BLaER1 treated with 17β-estradiol and CSF1 and Interleukin-3, amounts not matched to agents 10 nM and 100 nM (cell line): Measurements from ENCODE around the gene PDGFC.
A peak's percentile ranks its signal among the peaks of the same experiment; 100 is the strongest.

Source experiments
- H3K27ac ChIP-seq, 11 experiments: shearing (Covaris generic); formaldehyde crosslinking; 2 replicates each; pipeline ENCODE4 v1.8.1; 2022
- H3K27me3 ChIP-seq, 11 experiments: shearing (Covaris generic); formaldehyde crosslinking; 2 replicates each; pipeline ENCODE4 v1.8.1; 2022
- H3K36me3 ChIP-seq, 11 experiments: shearing (Covaris generic); formaldehyde crosslinking; 2 replicates each; pipeline ENCODE4 v1.8.1; 2022
- H3K4me1 ChIP-seq, 10 experiments: shearing (Covaris generic); formaldehyde crosslinking; 2 replicates each; pipeline ENCODE4 v1.8.1; 2022
- H3K4me2 ChIP-seq, 11 experiments: shearing (Covaris generic); formaldehyde crosslinking; 2 replicates each; pipeline ENCODE4 v1.8.1; 2022
- H3K4me3 ChIP-seq, 10 experiments: shearing (Covaris generic); formaldehyde crosslinking; 2 replicates each; pipeline ENCODE4 v1.8.1; 2022
- H3K9ac ChIP-seq, 11 experiments: shearing (Covaris generic); formaldehyde crosslinking; 2 replicates each; pipeline ENCODE4 v1.8.1; 2022
- H3K9me3 ChIP-seq, 11 experiments: shearing (Covaris generic); formaldehyde crosslinking; replicated peaks in 1 of 11; 2 replicates each; pipeline ENCODE4 v1.8.1; 2022
- H4K20me1 ChIP-seq, 11 experiments: shearing (Covaris generic); formaldehyde crosslinking; 2 replicates each; pipeline ENCODE4 v1.8.1; 2022
- Cebpa-rat ChIP-seq, 11 experiments: shearing (Covaris generic); IDR thresholded peaks; 2 replicates each; pipeline ENCODE4 v1.8.1; 2022

The PDGFC gene

GRCh38 chr4:156977435-156978160 lies 6.0 kb upstream of the PDGFC start:
- no peak overlapping the region for H3K9ac ChIP-seq
- H3K4me1 ChIP-seq = peaks cover 0 to 8% (median 0%) of the 10 kb centered on the region in 10 experiments; a peak in 3 of 20 replicates
- no peak overlapping the region for H3K4me3 ChIP-seq
- no peak overlapping the region for H3K27ac ChIP-seq
- no peak for TF ChIP-seq Cebpa-rat (IDR thresholded peaks at IDR 0.05)
- H3K4me2 ChIP-seq = no peak overlapping the region
- peaks cover 0 to 1% (median 0%) of the 10 kb centered on the region in 11 experiments; a peak in 1 of 22 replicates for H3K9me3 ChIP-seq
- H3K36me3 ChIP-seq = no peaks in the 10 kb centered on the region
- no peaks in the 10 kb centered on the region for H3K27me3 ChIP-seq
- H4K20me1 ChIP-seq = no peaks in the 10 kb centered on the region

DNA sequence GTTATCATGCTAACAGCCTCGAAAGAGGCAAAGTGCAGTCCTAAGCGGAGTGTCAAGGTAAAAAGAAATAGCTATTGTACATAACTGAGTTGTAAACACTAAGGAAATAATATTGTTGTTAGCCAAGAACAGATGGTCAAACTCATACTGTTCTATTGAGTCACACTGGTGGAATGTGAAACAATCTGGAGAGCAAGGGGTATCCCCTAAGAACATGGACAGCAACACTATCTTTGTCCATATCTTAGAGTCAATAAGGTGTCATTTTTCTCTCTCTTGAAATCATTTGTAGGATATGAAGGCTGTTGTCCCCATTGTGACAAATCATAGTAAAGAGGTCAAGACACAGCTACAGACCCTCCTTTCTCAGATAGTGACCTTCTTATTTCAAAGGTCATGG lies 4.5 kb upstream of the PDGFC start:
- no peak overlapping the region for H3K9ac ChIP-seq
- H3K27ac ChIP-seq = no peak overlapping the region
- H3K4me1 ChIP-seq = peaks cover 0 to 11% (median 0%) of the 10 kb centered on the region in 10 experiments; a peak in 3 of 20 replicates
- no peak overlapping the region for H3K4me3 ChIP-seq
- no peak overlapping the region for H3K4me2 ChIP-seq
- H3K9me3 ChIP-seq = peaks cover 4 to 15% (median 10%) of the 10 kb centered on the region in 11 experiments; a peak in 18 of 22 replicates
- H4K20me1 ChIP-seq = no peaks in the 10 kb centered on the region
- no peak for TF ChIP-seq Cebpa-rat (IDR thresholded peaks at IDR 0.05)
- peaks cover 0 to 4% (median 0%) of the 10 kb centered on the region in 11 experiments; a peak in 7 of 22 replicates for H3K27me3 ChIP-seq
- no peaks in the 10 kb centered on the region for H3K36me3 ChIP-seq

DNA sequence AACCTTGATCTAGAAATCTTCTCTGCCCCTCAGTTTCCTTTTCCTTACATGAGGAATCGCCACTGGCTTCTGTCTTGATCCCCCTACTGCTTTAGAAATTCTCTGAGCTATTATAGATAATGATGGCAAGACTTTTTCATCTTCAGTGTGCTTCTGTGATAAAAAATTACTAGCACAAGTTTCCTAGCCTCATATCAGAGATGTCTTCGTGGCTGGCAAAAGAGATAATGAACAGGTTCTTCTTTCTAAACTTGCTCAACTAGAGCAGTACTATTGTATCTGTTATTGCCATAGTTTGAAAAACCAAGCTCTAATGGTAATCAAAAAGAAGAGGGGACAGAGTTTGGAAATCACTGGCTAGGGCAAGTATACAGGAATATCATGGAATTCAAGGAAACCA lies 4.1 kb upstream of the PDGFC start:
- Histone ChIP-seq H3K27ac (no peak overlapping the region), H3K4me3 (no peak overlapping the region), H3K4me2 (no peak overlapping the region), H3K36me3 (no peaks in the 10 kb centered on the region), H3K4me1 (peaks cover 0 to 11% (median 0%) of the 10 kb centered on the region in 10 experiments; a peak in 3 of 20 replicates), H3K27me3 (peaks cover 3 to 8% (median 4%) of the 10 kb centered on the region in 11 experiments), H3K9ac (no peak overlapping the region), H3K9me3 (peaks cover 4 to 17% (median 12%) of the 10 kb centered on the region in 11 experiments; a peak in 18 of 22 replicates), H4K20me1 (no peaks in the 10 kb centered on the region)
- TF ChIP-seq Cebpa-rat (IDR thresholded peaks at IDR 0.05) = no peak

DNA sequence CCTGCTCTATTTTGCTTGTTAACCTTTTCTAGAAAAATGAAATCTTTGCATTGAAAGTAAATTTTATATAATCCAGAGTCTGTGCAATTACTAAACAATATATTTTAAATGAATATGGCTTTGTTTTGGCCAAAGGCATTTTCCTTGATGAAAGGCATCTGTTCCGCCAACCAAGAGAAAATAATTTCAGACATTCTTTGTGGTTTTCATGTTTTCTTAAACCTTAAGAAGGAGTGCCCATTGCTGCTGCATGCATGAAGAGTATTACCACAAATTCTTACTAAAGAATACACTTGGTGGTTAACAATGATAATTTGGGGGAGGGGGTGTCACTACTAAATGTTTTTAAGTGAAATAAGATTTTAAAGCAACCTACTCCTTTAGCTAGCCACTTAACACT lies 2.7 kb upstream of the PDGFC start:
- peaks cover 0 to 12% (median under 1%) of the 10 kb centered on the region in 10 experiments; a peak in 11 of 20 replicates for H3K4me1 ChIP-seq
- no peak overlapping the region for H3K4me3 ChIP-seq
- no peak overlapping the region for H3K4me2 ChIP-seq
- H3K27me3 ChIP-seq = peaks cover 15 to 23% (median 18%) of the 10 kb centered on the region in 11 experiments
- no peak overlapping the region for H3K27ac ChIP-seq
- H4K20me1 ChIP-seq = no peaks in the 10 kb centered on the region
- TF ChIP-seq Cebpa-rat (IDR thresholded peaks at IDR 0.05) = no peak
- no peak overlapping the region for H3K9ac ChIP-seq
- H3K9me3 ChIP-seq = peaks cover 4 to 22% (median 17%) of the 10 kb centered on the region in 11 experiments; a peak in 18 of 22 replicates
- H3K36me3 ChIP-seq = no peaks in the 10 kb centered on the region

DNA sequence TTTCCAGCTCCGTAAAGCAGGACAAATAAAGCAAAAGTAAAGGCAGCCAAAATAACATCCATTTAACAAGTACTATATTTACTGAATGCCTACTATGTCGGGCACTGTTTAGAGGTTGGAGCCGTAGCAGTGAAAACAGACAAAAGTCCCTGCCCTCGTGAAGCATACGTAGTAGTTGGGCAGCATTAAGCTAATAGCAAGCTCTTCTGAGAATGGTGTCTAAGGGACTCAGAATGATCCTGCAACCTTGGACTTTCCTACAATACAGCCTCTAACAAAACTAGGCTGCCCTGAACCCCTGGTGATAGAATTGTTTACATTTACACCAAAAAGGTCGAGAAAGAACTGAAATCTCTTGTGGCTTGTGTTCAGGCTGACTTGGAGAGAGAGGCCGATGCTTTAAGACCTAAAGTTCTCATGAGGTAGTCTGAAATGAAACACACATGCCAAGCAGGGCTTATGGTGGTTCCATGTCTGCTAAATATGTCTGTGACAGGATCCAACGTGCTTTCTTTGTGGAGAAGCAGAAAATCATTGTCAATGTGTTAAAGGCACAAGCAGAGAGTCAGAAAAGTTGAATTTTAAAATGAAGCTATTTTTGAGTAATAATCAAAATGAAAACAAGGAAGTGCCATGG lies 898 bp upstream of the PDGFC start:
- no peak overlapping the region for H3K27ac ChIP-seq
- H4K20me1 ChIP-seq = no peaks in the 10 kb centered on the region
- peaks cover 15 to 26% (median 23%) of the 10 kb centered on the region in 11 experiments for H3K27me3 ChIP-seq
- no peaks in the 10 kb centered on the region for H3K36me3 ChIP-seq
- peak overlapping the region in 2 of 11 experiments; percentile 26 to 56; a peak in 4 of 22 replicates for H3K4me2 ChIP-seq
- H3K9ac ChIP-seq = no peak overlapping the region
- peaks cover 4 to 22% (median 17%) of the 10 kb centered on the region in 11 experiments; a peak in 18 of 22 replicates for H3K9me3 ChIP-seq
- peaks cover 0 to 29% (median 8%) of the 10 kb centered on the region in 10 experiments; a peak in 15 of 20 replicates for H3K4me1 ChIP-seq
- H3K4me3 ChIP-seq = no peak overlapping the region
- no peak for TF ChIP-seq Cebpa-rat (IDR thresholded peaks at IDR 0.05)

DNA sequence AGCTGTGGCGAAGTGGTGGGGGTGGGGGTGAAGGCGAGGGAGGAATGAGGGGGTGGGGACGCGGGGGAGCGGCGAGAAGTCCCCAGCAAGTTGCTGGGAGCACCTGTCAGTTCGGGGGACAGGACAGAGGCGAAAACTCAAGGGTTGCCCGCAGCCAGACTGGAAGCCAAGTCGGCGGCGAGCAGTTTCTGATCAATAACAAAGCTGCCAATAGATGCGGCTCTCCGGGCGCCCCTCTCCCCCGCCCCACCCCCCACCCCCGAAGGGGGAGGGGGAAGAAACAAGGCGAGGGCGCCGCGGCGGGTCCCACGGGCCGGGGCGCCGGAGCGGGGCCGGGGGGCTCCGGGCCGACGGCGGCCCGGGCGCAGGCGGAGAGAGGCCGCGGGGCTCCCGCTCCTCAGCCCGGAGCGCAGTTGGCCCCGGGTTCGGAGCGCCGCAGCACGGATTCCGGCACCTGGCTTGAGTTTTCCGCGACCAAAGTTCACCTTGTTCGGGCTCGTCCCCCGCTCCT lies 379 bp downstream of the PDGFC start:
- TF ChIP-seq Cebpa-rat (IDR thresholded peaks at IDR 0.05) = no peak
- H3K27ac ChIP-seq = no peak overlapping the region
- no peak overlapping the region for H3K9ac ChIP-seq
- peaks cover 4 to 22% (median 17%) of the 10 kb centered on the region in 11 experiments; a peak in 18 of 22 replicates for H3K9me3 ChIP-seq
- H3K4me3 ChIP-seq = no peak overlapping the region
- no peak overlapping the region for H3K4me2 ChIP-seq
- H3K4me1 ChIP-seq = peaks cover 0 to 42% (median 8%) of the 10 kb centered on the region in 10 experiments; a peak in 15 of 20 replicates
- peaks cover 15 to 26% (median 23%) of the 10 kb centered on the region in 11 experiments for H3K27me3 ChIP-seq
- H3K36me3 ChIP-seq = no peaks in the 10 kb centered on the region
- H4K20me1 ChIP-seq = no peaks in the 10 kb centered on the region

DNA sequence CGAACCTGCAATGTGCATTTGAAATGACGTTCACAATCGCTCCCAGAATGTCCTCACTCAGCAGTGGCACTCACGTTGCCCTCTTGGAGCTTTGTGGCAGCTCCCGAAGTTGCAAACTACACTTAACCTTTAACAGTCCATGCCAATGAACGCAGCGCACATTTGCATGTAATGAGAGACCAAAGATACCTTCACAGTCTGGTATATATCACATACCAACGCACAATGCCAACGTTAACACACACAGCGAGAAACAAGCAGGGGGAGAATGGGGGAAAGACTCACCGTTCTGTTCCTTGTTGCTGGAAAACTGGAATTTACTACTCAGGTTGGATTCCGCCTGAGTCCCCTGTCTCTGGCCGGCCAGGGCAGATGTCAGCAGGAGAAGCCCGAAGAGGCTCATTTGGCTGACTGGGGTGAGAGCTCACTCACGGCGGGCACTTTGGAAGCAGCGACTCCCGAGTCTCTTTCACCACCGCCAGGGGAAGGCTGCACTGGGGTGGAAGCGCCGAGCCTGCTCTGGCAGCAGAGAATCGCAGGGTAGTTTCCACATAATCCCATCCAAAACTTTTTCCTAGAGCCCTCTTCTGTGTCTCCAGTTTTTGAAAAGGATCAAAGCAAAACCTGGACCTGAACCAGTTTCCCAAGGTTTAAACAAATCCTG lies 966 bp downstream of the PDGFC start:
- Histone ChIP-seq H3K9me3 (peaks cover 4 to 22% (median 17%) of the 10 kb centered on the region in 11 experiments; a peak in 18 of 22 replicates), H3K4me3 (no peak overlapping the region), H3K4me1 (peaks cover 0 to 48% (median 8%) of the 10 kb centered on the region in 10 experiments; a peak in 15 of 20 replicates), H3K27me3 (peaks cover 15 to 26% (median 23%) of the 10 kb centered on the region in 11 experiments), H3K36me3 (no peaks in the 10 kb centered on the region), H3K4me2 (peak overlapping the region in 2 of 11 experiments; percentile 12 to 26; a peak in 2 of 22 replicates), H3K9ac (no peak overlapping the region), H4K20me1 (no peaks in the 10 kb centered on the region), H3K27ac (no peak overlapping the region)
- no peak for TF ChIP-seq Cebpa-rat (IDR thresholded peaks at IDR 0.05)

- Histone ChIP-seq H3K9ac (no peak overlapping the region), H4K20me1 (no peaks in the 10 kb centered on the region), H3K36me3 (no peaks in the 10 kb centered on the region), H3K9me3 (peaks cover 4 to 22% (median 17%) of the 10 kb centered on the region in 11 experiments; a peak in 18 of 22 replicates), H3K27ac (no peak overlapping the region), H3K4me2 (peak overlapping the region in 1 of 11 experiments; percentile 26; a peak in 1 of 22 replicates), H3K27me3 (peaks cover 15 to 26% (median 23%) of the 10 kb centered on the region in 11 experiments), H3K4me3 (no peak overlapping the region), H3K4me1 (peaks cover 0 to 51% (median 8%) of the 10 kb centered on the region in 10 experiments; a peak in 15 of 20 replicates)
- no peak for TF ChIP-seq Cebpa-rat (IDR thresholded peaks at IDR 0.05)
Measured at GRCh38 chr4:156969911-156970310, 1.7 kb downstream of the PDGFC start.
